Kidney (tissue), 14 donors: ENCODE data around the gene KCTD21. TPM values are rescaled to one million over a fixed set of nuclear protein-coding genes. Genes with fewer than 3 reads are reported as not detected.

Experiments used
- DNase-seq, 5 donors: peaks; one replicate each; pipeline ENCODE4 v3.0.0-alpha.2; 2013 to 2020
- FAIRE-seq: peaks from 2 replicates; lab custom pipeline; 2012; peaks lifted over from hg19 to GRCh38; lab: Jason Lieb, UNC
- H3K27ac ChIP-seq, 2 donors: one replicate each; pipeline ENCODE4 v1.7.0; 2013; ENCODE audit warnings: low read depth in 2 of 2, low read length in 2 of 2, inconsistent platforms in 1 of 2
- H3K27me3 ChIP-seq: one replicate; pipeline ENCODE4 v1.7.1; 2013; ENCODE audit warnings: low read length, inconsistent platforms; ENCODE audit not compliant: control insufficient read depth, insufficient read depth
- H3K36me3 ChIP-seq, 3 donors: one replicate each; pipeline versions ENCODE4 v1.7.0 to v1.7.1; 2013; ENCODE audit warnings: low read length in 3 of 3, control low read depth in 1 of 3, inconsistent platforms in 1 of 3; ENCODE audit not compliant: insufficient read depth in 3 of 3, control insufficient read depth in 2 of 3
- H3K4me1 ChIP-seq, 3 donors: one replicate each; pipeline versions ENCODE4 v1.7.0 to v1.7.1; 2013; ENCODE audit warnings: low read length in 3 of 3, inconsistent platforms in 1 of 3, low read depth in 1 of 3; ENCODE audit not compliant: control insufficient read depth in 2 of 3, insufficient read depth in 2 of 3
- H3K4me3 ChIP-seq, 3 donors: one replicate each; pipeline versions ENCODE4 v1.7.0 to v1.8.1; 2013; ENCODE audit warnings: low read length in 3 of 3, control low read depth in 1 of 3, inconsistent platforms in 1 of 3
- H3K9ac ChIP-seq, 3 donors: one replicate each; pipeline versions ENCODE4 v1.7.0 to v1.7.1; 2013; ENCODE audit warnings: low read length in 3 of 3, control low read depth in 1 of 3, inconsistent platforms in 1 of 3
- H3K9me3 ChIP-seq, 3 donors: one replicate each; pipeline versions ENCODE4 v1.7.0 to v1.7.1; 2013; ENCODE audit warnings: low read length in 3 of 3, control low read depth in 1 of 3, inconsistent platforms in 1 of 3; ENCODE audit not compliant: control insufficient read depth in 2 of 3, insufficient read depth in 1 of 3
- CTCF ChIP-seq: IDR thresholded peaks from 3 replicates; pipeline ENCODE4 v1.5.1; 2012; ENCODE audit warnings: mild to moderate bottlenecking, moderate library complexity, borderline replicate concordance; ENCODE audit not compliant: insufficient read depth; ENCODE audit errors: extremely low read depth
- intact Hi-C: fragments of 100-400 bp; cut with DNase I; formaldehyde crosslinking; loops from one replicate; pipeline ENCODE4 v1.11.1; 2022
- polyA plus RNA-seq: library from polyadenylated mRNA; stranded (reverse); fragments of 350-450 nt; fragmentation: Illumina TruSeq; extraction: RNeasy Lipid Tissue Mini Kit (QIAGEN cat#74804); gene quantifications from one replicate; pipeline ENCODE4 v1.2.3, GENCODE V29; 2014; ENCODE audit warnings: low read depth, low replicate concordance; ENCODE audit not compliant: insufficient read depth
- total RNA-seq: library from RNA; stranded (reverse); fragmentation: NEBNext Ultra II Directional; extraction: Animal tissue kit (Norgen Biotek cat#: 25700); gene quantifications from one replicate; pipeline ENCODE4 v1.2.1, GENCODE V29; 2021
- donor health status: control.
- donor health status: control.
- donor health status: control.
- donor health status: control.
- donor health status: control.
- donor health status: DM: yes; HTN: yes; CAD: no.
- donor health status: Normal renal cell carcinoma (clear cell type).

The KCTD21 gene
- total and polyA plus RNA-seq, 2 donors from 2014 or later = 6.0 to 7.9 TPM

GRCh38 chr11:78199653-78200015 is 11.2 kb upstream of the KCTD21 start:
- DNase-seq = no peak
- no peak overlapping the region for H3K4me3 ChIP-seq

GRCh38 chr11:78199015-78199652 is 10.7 kb upstream of the KCTD21 start:
- Histone ChIP-seq H3K27ac (no peak overlapping the region), H3K4me1 (no peaks in the 10 kb centered on the region), H3K9ac (no peak overlapping the region), H3K4me3 (no peak overlapping the region), H3K27me3 (no peaks in the 10 kb centered on the region), H3K36me3 (peaks cover 0 to 7% (median 0%) of the 10 kb centered on the region in 3 donors), H3K9me3 (no peaks in the 10 kb centered on the region)
- DNase-seq = no peak
- intact Hi-C loops = no loop called here
- no peak for FAIRE-seq
- no peak for TF ChIP-seq CTCF

More at GRCh38 chr11:78199653-78200015, 11.2 kb upstream of the KCTD21 start:
- H3K36me3 ChIP-seq = peaks cover 0 to 7% (median 0%) of the 10 kb centered on the region in 3 donors
- no peaks in the 10 kb centered on the region for H3K27me3 ChIP-seq
- H3K27ac ChIP-seq = no peak overlapping the region
- H3K9me3 ChIP-seq = no peaks in the 10 kb centered on the region
- TF ChIP-seq CTCF = no peak
- H3K9ac ChIP-seq = no peak overlapping the region
- FAIRE-seq = no peak
- no peaks in the 10 kb centered on the region for H3K4me1 ChIP-seq
- intact Hi-C loops = no loop called here

DNA sequence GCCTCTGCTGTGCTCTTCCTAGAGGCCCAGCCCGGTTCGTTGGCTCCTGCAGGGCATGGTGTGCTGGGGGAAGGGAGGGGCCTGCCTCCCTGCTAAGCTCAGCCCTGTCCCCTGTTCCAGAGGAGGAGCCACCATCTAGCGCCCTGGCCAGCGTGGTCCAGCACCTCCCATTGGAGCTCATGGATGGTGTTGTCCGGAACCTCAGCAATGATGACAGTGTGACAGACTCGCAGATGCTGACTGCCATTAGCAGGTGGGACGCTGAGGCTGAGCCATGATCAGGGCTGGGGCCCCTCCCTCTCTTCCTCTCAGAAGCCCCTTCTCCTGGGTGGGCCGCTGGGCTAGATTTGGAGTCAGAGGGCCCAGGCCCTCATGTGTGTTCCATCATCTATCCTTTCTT is 9.4 kb upstream of the KCTD21 start:
- intact Hi-C loops = no loop called here
- Histone ChIP-seq H3K4me3 (no peak overlapping the region), H3K4me1 (peaks cover 0 to under 1% (median 0%) of the 10 kb centered on the region in 3 donors), H3K36me3 (peaks cover 0 to 7% (median 0%) of the 10 kb centered on the region in 3 donors), H3K9ac (no peak overlapping the region), H3K9me3 (no peaks in the 10 kb centered on the region), H3K27me3 (no peaks in the 10 kb centered on the region), H3K27ac (no peak overlapping the region)
- TF ChIP-seq CTCF = no peak
- FAIRE-seq (no peak), DNase-seq (no peak)
